K562 (cell line): ENCODE data around the gene RAE1.

ENCODE experiments used
- CTCF ChIP-seq, 3 experiments: IDR thresholded peaks in 2 of 3; conservative IDR thresholded peaks in 1 of 3; 2 replicates each; pipeline ENCODE4 v1.5.1; 2011 to 2012; ENCODE audit warnings: low read length in 3 of 3, mild to moderate bottlenecking in 3 of 3, control low read depth in 2 of 3, improper control_type of control experiment in 1 of 3, inconsistent platforms in 1 of 3, low read depth in 1 of 3, mixed read lengths in 1 of 3, moderate library complexity in 1 of 3; ENCODE audit not compliant: insufficient read depth in 2 of 3
- DNMT1 ChIP-seq: fragments of 450-650 bp; IDR thresholded peaks from 2 replicates; pipeline ENCODE4 v1.6.1; 2016; ENCODE audit warnings: antibody characterized with exemption, mild to moderate bottlenecking
- EGR1 ChIP-seq: fragments of 450-650 bp; conservative IDR thresholded peaks from 2 replicates; pipeline ENCODE4 v1.6.1; 2017; ENCODE audit warnings: mild to moderate bottlenecking
- IRF2 ChIP-seq: sonication (generic); formaldehyde crosslinking; IDR thresholded peaks from 2 replicates; pipeline ENCODE4 v1.8.1; 2022; ENCODE audit warnings: mild to moderate bottlenecking, missing genetic modification reagents
- SPI1 ChIP-seq: IDR thresholded peaks from 2 replicates; pipeline ENCODE4 v1.6.1; 2011; ENCODE audit warnings: low read depth, low read length, control low read depth, borderline replicate concordance
- THRB ChIP-seq: fragments of 450-650 bp; formaldehyde crosslinking; conservative IDR thresholded peaks from 2 replicates; pipeline ENCODE4 v1.4.0; 2022; ENCODE audit warnings: mild to moderate bottlenecking, missing genetic modification characterization
- TRIM24 ChIP-seq, 2 experiments: fragments of 450-650 bp; IDR thresholded peaks; 2 replicates each; pipeline ENCODE4 v1.6.1; 2016
- ZBTB33 ChIP-seq: sonication (generic); formaldehyde crosslinking; IDR thresholded peaks from 2 replicates; pipeline ENCODE4 v1.8.1; 2023; ENCODE audit warnings: mild to moderate bottlenecking, missing genetic modification reagents
- ZNF512 ChIP-seq: IDR thresholded peaks from 2 replicates; pipeline ENCODE4 v1.6.1; 2016; ENCODE audit warnings: missing genetic modification characterization, missing compliant biosample characterization

GRCh38 chr20:57353351-57353750 is 2.3 kb downstream of the RAE1 start:
- TF ChIP-seq EGR1 (no peak), SPI1 (no peak), ZBTB33 (CRISPR knock-in tag) (no peak), TRIM24 (IDR thresholded peaks at IDR 0.05) (no peak), ZNF512 (no peak), IRF2 (CRISPR knock-in tag) (no peak), THRB (no peak), DNMT1 (no peak), CTCF (IDR thresholded peaks at IDR 0.05 in 2 of 3, conservative IDR thresholded peaks at IDR 0.05 in 1 of 3; ENCODE audit: insufficient read depth in 2 of 3, low read depth in 1 of 3, low read length in 3 of 3) (no peak)
